Measurements from ENCODE around the gene PTER.

The PTER gene

GRCh38 chr10:16544099-16544498, 107.3 kb downstream of the PTER start:
- DNase-seq (ENCODE audit: low read depth in 3 of 3): no peak

- no peak for DNase-seq (ENCODE audit: low read depth in 3 of 3)
Measured at GRCh38 chr10:16544591-16544990, 107.8 kb downstream of the PTER start.

- no peak for DNase-seq (ENCODE audit: low read depth in 3 of 3)
Measured at GRCh38 chr10:16545116-16545736, 108.4 kb downstream of the PTER start.

GRCh38 chr10:16547973-16548372, 111.2 kb downstream of the PTER start:
- no peak for DNase-seq (ENCODE audit: low read depth in 3 of 3)

- DNase-seq (ENCODE audit: low read depth in 3 of 3): no peak
Measured at GRCh38 chr10:16559236-16559773, 122.5 kb downstream of the PTER start.

GRCh38 chr10:16562891-16563290, 126.1 kb downstream of the PTER start:
- DNase-seq (ENCODE audit: low read depth in 3 of 3): no peak

Measured in stimulated activated CD4-positive, alpha-beta T cell treated with anti-CD3 and anti-CD28 coated beads, TNF-alpha, amount 100 ng/mL, for 48 hours (primary cell).